ENCODE results near the gene PDX1. TPM values are rescaled to one million over a fixed set of nuclear protein-coding genes. Genes with fewer than 3 reads are reported as not detected.

The PDX1 gene
- total RNA-seq, 4 donors from 2014 or later = 0.16 TPM; not detected in 3

DNA sequence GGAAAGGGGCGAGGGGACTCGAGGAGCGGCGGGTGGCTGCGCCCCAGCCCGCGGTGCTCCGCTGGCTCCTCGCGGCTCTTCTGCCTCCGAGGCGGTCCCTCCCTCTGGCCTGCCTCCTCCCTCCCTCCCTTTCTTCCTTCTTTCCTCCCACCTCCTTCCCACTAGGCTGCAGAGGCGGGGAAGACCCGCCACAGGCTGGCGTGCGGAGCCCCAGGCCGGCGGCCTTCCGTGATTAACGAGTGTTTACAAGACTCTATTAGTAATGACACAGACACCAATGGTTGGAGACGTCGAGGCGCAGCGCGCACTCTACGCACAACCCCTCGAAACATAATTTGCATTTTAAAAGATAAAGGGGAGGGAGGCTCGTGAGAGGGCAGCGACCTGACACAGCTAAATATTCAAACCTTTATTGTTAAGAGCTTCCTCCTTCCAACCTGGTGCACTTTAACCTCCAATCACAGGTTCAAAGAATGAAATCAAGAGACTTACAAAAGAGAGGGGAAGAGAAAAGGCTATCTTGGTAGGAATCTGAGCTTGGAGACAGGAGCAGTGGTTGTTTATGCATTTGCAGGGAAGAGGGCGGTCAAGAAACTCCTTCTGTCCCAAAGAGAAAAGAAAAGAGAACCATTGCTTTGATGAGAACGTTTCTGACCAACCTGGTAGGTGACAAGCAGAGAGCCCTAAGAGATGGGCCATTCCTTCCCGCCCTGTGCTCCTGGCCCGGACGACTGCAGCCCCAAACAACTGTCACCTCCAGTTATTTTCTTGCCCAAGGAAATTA, 49.5 kb downstream of the PDX1 start, which contains the start of gene CDX2:
Gene CDX2, minus strand, starts transcription at position 234 of the 784 bp plus-strand sequence. CDS start 309 bp downstream, outside the sequence.
- TF ChIP-seq CTCF (IDR thresholded peaks at IDR 0.05) (no peak), POLR2AphosphoS5 (IDR thresholded peaks at IDR 0.05) (peak; percentile 94 to 96 (median 95)), POLR2A (IDR thresholded peaks at IDR 0.05) (peak; percentile 98), EP300 (IDR thresholded peaks at IDR 0.05; ENCODE audit: low read depth) (no peak)
- H3K27ac ChIP-seq = peak within 1 kb of the TSS; percentile 75 to 97 (median 92)
- DNase-seq = peak; percentile 92
- no peaks in the 10 kb centered on the region for H3K36me3 ChIP-seq
- intact Hi-C loops (cut with DNase I; ENCODE audit: low total_unique reads) (no loop called here), in situ Hi-C loops (cut with MboI; ENCODE audit: low pct_ligation_motif_present in 1 of 4, low pct_unique_long_range_greater_than_20kb in 1 of 4, low sequenced_read_pairs in 3 of 4) (no loop called here)
- peaks cover 92% of the 10 kb centered on the region for H3K27me3 ChIP-seq
- no peaks in the 10 kb centered on the region for H3K9me3 ChIP-seq
- WGBS, 2 donors (ENCODE audit: low coverage in 1 of 2) = 4 to 9% methylated on average over 11 to 34 of the region's 34 CpGs
- H3K4me1 ChIP-seq = peaks cover 4 to 43% (median 19%) of the 10 kb centered on the region in 4 donors
- peak within 1 kb of the TSS; percentile 30 to 75 (median 72) for H3K4me3 ChIP-seq

DNA sequence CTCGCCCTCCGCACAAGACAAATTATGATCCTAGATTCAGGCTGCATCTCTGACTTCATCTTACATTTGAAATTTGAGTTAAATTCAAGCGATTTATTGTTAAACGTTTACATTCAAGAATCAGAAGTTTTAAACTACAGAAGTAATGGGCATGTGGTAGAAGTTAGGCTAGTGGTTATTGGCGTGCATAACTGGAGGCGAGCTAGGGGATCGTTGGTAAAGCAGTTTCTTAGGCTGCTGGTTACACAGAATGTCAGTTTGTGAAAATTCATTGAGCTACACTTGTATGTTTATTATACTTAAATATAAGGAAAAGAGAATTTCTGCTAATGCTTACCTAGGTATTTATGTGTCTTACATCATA, 50.0 kb downstream of the PDX1 start:
- peaks cover 92% of the 10 kb centered on the region for H3K27me3 ChIP-seq
- peak overlapping the region; percentile 75 to 97 (median 92) for H3K27ac ChIP-seq

DNA sequence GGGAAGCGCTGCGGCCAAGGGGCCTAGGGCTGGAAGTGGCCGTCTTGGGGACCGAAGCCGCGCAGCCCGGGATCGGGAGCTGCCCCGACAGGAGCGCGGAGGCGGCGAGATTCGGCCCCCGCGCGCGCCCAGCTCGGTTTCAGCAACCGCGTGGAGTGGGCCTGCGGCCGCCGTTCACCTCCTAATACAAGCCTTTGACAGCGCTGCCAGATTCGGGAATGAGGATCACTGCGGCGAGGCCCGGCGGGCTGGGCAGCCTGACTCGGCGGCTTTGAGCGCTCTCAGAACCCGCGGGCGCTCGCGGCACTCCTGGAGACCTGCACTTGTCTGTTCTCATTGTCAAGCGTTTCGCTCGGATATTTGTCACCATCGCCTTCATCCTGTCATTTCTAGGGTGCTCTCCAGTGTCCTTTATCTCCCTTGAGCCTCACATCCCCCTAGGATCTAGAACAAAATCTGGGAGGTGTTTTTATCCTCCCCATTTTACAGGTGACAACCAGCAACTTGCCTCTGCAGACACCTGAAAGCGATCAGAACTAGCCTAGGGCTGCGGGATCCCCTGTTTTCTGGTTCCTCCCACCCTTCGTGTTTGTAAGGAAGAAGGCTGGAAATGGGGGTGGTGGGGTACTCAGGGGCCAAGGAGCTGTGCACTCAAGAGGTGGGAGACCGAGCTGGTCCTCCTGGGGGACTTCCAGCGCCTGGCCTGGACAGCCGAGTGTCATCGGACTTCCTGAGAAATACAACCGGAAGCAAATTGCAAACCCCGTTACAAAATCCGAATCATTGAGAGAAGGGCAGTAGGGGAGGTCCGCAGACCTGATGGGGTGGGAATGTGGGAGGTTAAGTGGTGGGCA, 50.8 kb downstream of the PDX1 start:
- in situ Hi-C loops (cut with MboI; ENCODE audit: low pct_ligation_motif_present in 1 of 4, low pct_unique_long_range_greater_than_20kb in 1 of 4, low sequenced_read_pairs in 3 of 4) (loop anchor here in 2 of 4 donors (10.0 kb wide), 2 partner anchors 1006 to 1016 kb away; no protein-coding TSS in a partner anchor), intact Hi-C loops (cut with DNase I; ENCODE audit: low total_unique reads) (no loop called here)
- 13% methylated on average over 46 of the region's 53 CpGs; no CpG with 5 or more reads in 1 of the 2 donors for WGBS, 2 donors (ENCODE audit: low coverage in 1 of 2)
- Histone ChIP-seq H3K27ac (peak overlapping the region; percentile 75 to 97 (median 92)), H3K9me3 (no peaks in the 10 kb centered on the region), H3K27me3 (peaks cover 92% of the 10 kb centered on the region), H3K4me1 (peaks cover 4 to 45% (median 19%) of the 10 kb centered on the region in 4 donors), H3K36me3 (no peaks in the 10 kb centered on the region), H3K4me3 (peak overlapping the region; percentile 5 to 73 (median 50))
- TF ChIP-seq CTCF (IDR thresholded peaks at IDR 0.05) (no peak), POLR2A (IDR thresholded peaks at IDR 0.05) (no peak), POLR2AphosphoS5 (IDR thresholded peaks at IDR 0.05) (no peak), EP300 (IDR thresholded peaks at IDR 0.05; ENCODE audit: low read depth) (no peak)
- DNase-seq = no peak

More for the DNA sequence above, 50.0 kb downstream of the PDX1 start:
- in situ Hi-C loops (cut with MboI; ENCODE audit: low pct_ligation_motif_present in 1 of 4, low pct_unique_long_range_greater_than_20kb in 1 of 4, low sequenced_read_pairs in 3 of 4) (loop anchor here in 2 of 4 donors (10.0 kb wide), 2 partner anchors 1005 to 1015 kb away; no protein-coding TSS in a partner anchor), intact Hi-C loops (cut with DNase I; ENCODE audit: low total_unique reads) (no loop called here)
- 11 to 12% methylated on average over 7 of the region's 7 CpGs for WGBS, 2 donors (ENCODE audit: low coverage in 1 of 2)
- Histone ChIP-seq H3K4me3 (peak overlapping the region in 3 of 4 donors; percentile 28 to 73 (median 72)), H3K36me3 (no peaks in the 10 kb centered on the region), H3K9me3 (no peaks in the 10 kb centered on the region), H3K4me1 (peaks cover 4 to 45% (median 19%) of the 10 kb centered on the region in 4 donors)
- DNase-seq = no peak
- TF ChIP-seq POLR2A (IDR thresholded peaks at IDR 0.05) (no peak), EP300 (IDR thresholded peaks at IDR 0.05; ENCODE audit: low read depth) (no peak), CTCF (IDR thresholded peaks at IDR 0.05) (no peak), POLR2AphosphoS5 (IDR thresholded peaks at IDR 0.05) (no peak)
